Nephron (organoid): ENCODE measurements around the gene CHPT1.
"Not testable (repeated sequence)": the region's sequence is repeated elsewhere in the genome, so short reads cannot be mapped to it uniquely, and the experiment has no call there.

ENCODE experiments used
- H3K27ac Mint-ChIP-seq, 3 experiments: 2 replicates each; pipeline ENCODE4 v1.8.0; 2020; ENCODE audit warnings: mixed read lengths in 3 of 3, mild to moderate bottlenecking in 2 of 3, moderate library complexity in 1 of 3
- H3K27me3 Mint-ChIP-seq: 2 replicates; pipeline ENCODE4 v1.8.0; 2021; ENCODE audit warnings: low read depth, mild to moderate bottlenecking, moderate library complexity, mixed read lengths
- H3K36me3 Mint-ChIP-seq: 2 replicates; pipeline ENCODE4 v1.8.0; 2020; ENCODE audit warnings: low read depth, mixed read lengths
- H3K4me1 Mint-ChIP-seq: 2 replicates; pipeline ENCODE4 v1.8.0; 2020; ENCODE audit warnings: mixed read lengths
- H3K4me3 Mint-ChIP-seq, 3 experiments: 2 replicates each; pipeline ENCODE4 v1.8.0; 2020; ENCODE audit warnings: mild to moderate bottlenecking in 3 of 3, mixed read lengths in 3 of 3, moderate library complexity in 2 of 3
- H3K9me3 Mint-ChIP-seq: 2 replicates; pipeline ENCODE4 v1.8.0; 2020; ENCODE audit warnings: mixed read lengths
- CTCF ChIP-seq, 3 experiments: fragments of 200-600 bp; sonication (generic); IDR thresholded peaks; one replicate each; pipeline ENCODE4 v1.5.0; 2021; ENCODE audit warnings: antibody characterized with exemption in 3 of 3; ENCODE audit not compliant: unreplicated experiment in 3 of 3

The CHPT1 gene

DNA sequence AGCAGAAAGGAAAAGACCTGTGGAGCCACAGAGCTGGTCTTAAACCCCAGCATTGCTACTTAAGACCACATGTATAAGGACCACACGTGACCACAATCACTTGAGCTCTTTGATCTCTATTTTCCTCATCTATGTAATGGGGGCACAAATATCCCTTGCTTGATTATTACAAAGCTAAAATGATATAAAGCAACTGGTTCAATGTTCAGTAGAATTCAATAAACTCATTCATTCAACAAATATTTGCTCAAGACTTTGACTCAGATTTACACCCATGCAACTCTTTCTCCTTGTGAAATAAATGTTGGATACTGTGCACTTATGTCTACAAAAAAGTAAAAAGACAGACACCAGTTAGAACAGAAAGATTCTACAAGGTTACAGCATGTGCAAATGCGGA, 21.9 kb upstream of the CHPT1 start:
- H3K4me3 Mint-ChIP-seq, result no peak overlapping the region
- H3K27ac Mint-ChIP-seq, result no peak overlapping the region
- no peak for TF ChIP-seq CTCF (IDR thresholded peaks at IDR 0.05; ENCODE audit: unreplicated experiment in 3 of 3)

DNA sequence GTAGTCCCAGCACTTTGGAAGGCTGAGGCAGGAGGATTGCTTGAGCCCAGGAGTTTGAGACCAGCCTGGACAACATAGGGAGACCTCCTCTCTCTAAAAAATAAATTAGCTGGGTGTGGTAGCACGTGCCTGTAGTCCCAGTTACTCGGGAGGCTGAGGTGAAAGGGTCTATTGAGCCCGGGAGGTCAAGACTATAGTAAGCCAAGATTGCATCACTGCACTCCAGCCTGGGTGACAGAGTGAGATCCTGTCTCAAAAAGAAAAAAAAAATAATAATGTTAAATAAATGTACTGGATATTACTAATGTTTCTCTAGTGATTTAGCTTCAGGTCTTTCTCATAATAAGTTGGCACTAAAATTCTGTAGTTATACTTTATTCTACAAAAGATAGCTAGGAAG, 20.9 kb upstream of the CHPT1 start:
- H3K9me3 Mint-ChIP-seq, H3K4me1 Mint-ChIP-seq, H3K27me3 Mint-ChIP-seq, H3K27ac Mint-ChIP-seq, H3K4me3 Mint-ChIP-seq, H3K36me3 Mint-ChIP-seq: not testable (repeated sequence)

More for the DNA sequence above, 21.9 kb upstream of the CHPT1 start:
- Mint-ChIP-seq H3K9me3 (no peaks in the 10 kb centered on the region), H3K27me3 (no peaks in the 10 kb centered on the region), H3K36me3 (no peaks in the 10 kb centered on the region), H3K4me1 (no peaks in the 10 kb centered on the region)

DNA sequence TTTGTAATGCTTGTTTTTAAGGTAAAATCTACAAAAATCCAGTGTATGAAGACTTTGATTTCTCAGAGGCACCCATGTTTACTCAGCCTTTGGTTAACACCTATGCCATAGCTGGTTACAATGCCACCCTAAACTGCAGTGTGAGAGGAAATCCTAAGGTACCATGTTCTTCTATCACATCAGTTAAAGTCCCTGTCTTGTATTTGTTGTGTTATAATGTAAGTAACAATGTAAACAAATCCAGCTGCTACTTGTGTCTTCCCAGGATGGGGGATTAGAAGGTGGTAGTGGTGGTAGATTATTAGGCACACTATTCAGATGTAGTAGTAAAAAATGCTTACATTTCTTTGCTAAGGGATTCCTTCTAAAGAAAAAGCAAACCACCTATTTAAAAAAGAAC, 19.4 kb upstream of the CHPT1 start:
- TF ChIP-seq CTCF (IDR thresholded peaks at IDR 0.05; ENCODE audit: unreplicated experiment in 3 of 3), result no peak
- Mint-ChIP-seq H3K36me3 (no peaks in the 10 kb centered on the region), H3K27ac (no peak overlapping the region), H3K9me3 (no peaks in the 10 kb centered on the region), H3K4me1 (no peaks in the 10 kb centered on the region), H3K4me3 (no peak overlapping the region), H3K27me3 (no peaks in the 10 kb centered on the region)

- H3K4me3 Mint-ChIP-seq, result no peak overlapping the region
- no peak overlapping the region for H3K27ac Mint-ChIP-seq
- no peaks in the 10 kb centered on the region for H3K9me3 Mint-ChIP-seq
- H3K4me1 Mint-ChIP-seq, result no peaks in the 10 kb centered on the region
- no peak for TF ChIP-seq CTCF (IDR thresholded peaks at IDR 0.05; ENCODE audit: unreplicated experiment in 3 of 3)
- no peaks in the 10 kb centered on the region for H3K27me3 Mint-ChIP-seq
- H3K36me3 Mint-ChIP-seq, result no peaks in the 10 kb centered on the region
Measured at GRCh38 chr12:101680240-101680639, 17.2 kb upstream of the CHPT1 start.

DNA sequence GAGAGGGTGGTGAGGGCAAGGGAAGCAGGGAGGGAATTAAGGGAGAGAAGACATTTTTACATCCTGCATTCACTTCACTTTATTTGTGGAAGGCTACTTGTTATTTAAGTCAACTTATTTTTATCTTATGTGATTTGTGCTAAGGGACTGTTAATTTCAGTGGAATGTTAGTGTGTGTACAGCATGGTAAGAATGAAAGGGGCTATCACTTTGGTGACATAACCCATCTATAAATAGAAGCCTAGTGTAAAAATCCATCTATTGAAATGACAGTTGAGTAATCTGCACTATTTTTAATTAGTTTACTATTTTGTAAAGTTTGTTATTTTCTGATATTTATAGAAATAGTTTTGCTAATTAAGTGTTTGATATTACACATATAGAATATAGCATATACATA, 16.8 kb upstream of the CHPT1 start:
- no peaks in the 10 kb centered on the region for H3K9me3 Mint-ChIP-seq
- no peak for TF ChIP-seq CTCF (IDR thresholded peaks at IDR 0.05; ENCODE audit: unreplicated experiment in 3 of 3)
- H3K4me3 Mint-ChIP-seq, result no peak overlapping the region
- no peaks in the 10 kb centered on the region for H3K36me3 Mint-ChIP-seq
- H3K27ac Mint-ChIP-seq, result no peak overlapping the region
- no peaks in the 10 kb centered on the region for H3K4me1 Mint-ChIP-seq
- no peaks in the 10 kb centered on the region for H3K27me3 Mint-ChIP-seq

DNA sequence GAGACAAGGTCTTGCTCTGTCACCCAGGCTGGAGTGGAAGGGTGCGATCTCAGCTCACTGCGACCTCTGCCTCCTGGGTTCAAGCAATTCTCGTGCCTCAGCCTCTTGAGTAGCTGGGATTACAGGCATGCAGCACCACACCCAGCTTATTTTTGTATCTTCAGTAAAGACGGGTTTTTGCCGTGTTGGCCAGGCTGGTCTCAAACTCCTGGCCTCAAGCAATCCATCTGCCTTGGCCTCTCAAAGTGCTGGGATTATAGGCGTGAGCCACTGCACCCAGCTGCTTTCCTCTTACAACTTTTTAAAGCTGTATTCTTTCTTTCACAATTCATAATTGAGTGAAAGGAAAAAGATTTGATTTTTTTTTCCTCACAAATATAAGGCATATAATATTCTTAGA, 15.8 kb upstream of the CHPT1 start:
- not testable (repeated sequence) for H3K36me3 Mint-ChIP-seq, H3K27ac Mint-ChIP-seq, H3K4me1 Mint-ChIP-seq, H3K9me3 Mint-ChIP-seq, H3K4me3 Mint-ChIP-seq, H3K27me3 Mint-ChIP-seq

GRCh38 chr12:101685092-101685491, 12.3 kb upstream of the CHPT1 start:
- no peaks in the 10 kb centered on the region for H3K36me3 Mint-ChIP-seq
- no peak for TF ChIP-seq CTCF (IDR thresholded peaks at IDR 0.05; ENCODE audit: unreplicated experiment in 3 of 3)
- no peaks in the 10 kb centered on the region for H3K9me3 Mint-ChIP-seq
- H3K4me1 Mint-ChIP-seq, result no peaks in the 10 kb centered on the region
- no peak overlapping the region for H3K27ac Mint-ChIP-seq
- H3K4me3 Mint-ChIP-seq, result no peak overlapping the region
- H3K27me3 Mint-ChIP-seq, result peaks cover 3% of the 10 kb centered on the region
